ENCODE measurements around the gene TM4SF5.

TM4SF5 gene

DNA sequence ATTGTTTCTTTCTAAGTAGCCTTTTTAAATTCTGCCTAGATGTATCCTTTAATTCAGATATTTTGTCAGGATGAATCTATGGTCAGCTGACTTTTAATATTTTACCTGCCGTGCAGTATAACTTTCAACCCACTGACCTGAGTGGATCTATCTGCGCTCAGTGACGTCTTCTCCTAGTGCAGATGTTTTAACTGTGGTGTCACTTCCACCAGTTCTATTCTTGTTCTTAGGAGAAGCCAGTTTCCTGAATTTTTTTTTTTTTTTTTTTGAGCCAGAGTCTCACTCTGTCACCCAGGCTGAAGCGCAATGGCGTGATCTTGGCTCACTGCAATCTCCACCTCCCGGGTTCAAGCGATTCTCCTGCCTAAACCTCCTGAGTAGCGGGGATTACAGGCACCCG is 5.0 kb upstream of the TM4SF5 start:
- DNase-seq = no peak
- 100% methylated on average over 2 of the region's 9 CpGs for WGBS (ENCODE audit: insufficient coverage)
- Histone ChIP-seq H3K36me3 (ENCODE audit: control insufficient read depth in 4 of 4, insufficient read depth in 4 of 4, low read length in 3 of 4) (no peaks in the 10 kb centered on the region), H3K9me3 (ENCODE audit: control extremely low read depth in 1 of 5, control insufficient read depth in 4 of 5, insufficient read depth in 2 of 5, low read depth in 1 of 5, low read length in 4 of 5) (no peaks in the 10 kb centered on the region), H3K27ac (ENCODE audit: insufficient read depth in 1 of 2, low read depth in 1 of 2, low read length in 2 of 2, poor library complexity in 1 of 2, severe bottlenecking in 2 of 2) (no peak overlapping the region), H3K4me3 (ENCODE audit: control insufficient read depth in 1 of 7, extremely low read depth in 1 of 7, insufficient read depth in 4 of 7, low read depth in 2 of 7, low read length in 6 of 7) (no peak overlapping the region), H3K4me1 (ENCODE audit: control extremely low read depth in 1 of 4, control insufficient read depth in 4 of 4, insufficient read depth in 4 of 4, low read length in 3 of 4) (peaks cover 0 to 12% (median 8%) of the 10 kb centered on the region in 4 experiments), H3K27me3 (replicated peaks in 2 of 5; ENCODE audit: control insufficient read depth in 4 of 5, insufficient read depth in 5 of 5, low read length in 4 of 5) (peaks cover 0 to 2% (median 0%) of the 10 kb centered on the region in 5 experiments)
- ChIA-PET POLR2A (no interaction called here), CTCF (no interaction called here)

DNA sequence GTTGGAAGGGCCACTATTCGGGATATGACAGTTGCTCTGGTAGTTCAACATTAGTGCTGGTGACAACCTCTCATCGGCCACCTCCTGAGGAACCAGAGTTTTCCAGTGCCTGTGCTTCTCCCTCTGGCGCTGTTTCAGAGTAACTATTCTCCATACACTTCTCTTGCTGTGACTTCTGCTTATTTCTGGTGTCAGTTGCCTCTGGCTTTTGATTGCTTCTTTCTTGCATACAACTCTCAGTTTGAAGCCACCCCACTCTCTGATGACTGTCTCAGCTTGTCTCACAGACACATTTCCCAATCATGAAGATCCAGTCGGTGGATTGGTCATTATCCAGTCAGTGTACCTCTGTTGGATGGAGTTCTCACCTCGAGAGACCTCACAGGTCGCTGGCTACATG is 3.4 kb upstream of the TM4SF5 start:
- CTCF ChIA-PET = interaction anchor here (0.6 to 0.8 kb wide), 2 partner anchors 15 to 41 kb away, joined by 3 read pairs; no protein-coding TSS in a partner anchor
- no peaks in the 10 kb centered on the region for H3K9me3 ChIP-seq (ENCODE audit: control extremely low read depth in 1 of 5, control insufficient read depth in 4 of 5, insufficient read depth in 2 of 5, low read depth in 1 of 5, low read length in 4 of 5)
- WGBS (ENCODE audit: insufficient coverage) = 97% methylated on average over 4 of the region's 6 CpGs
- H3K4me1 ChIP-seq (ENCODE audit: control extremely low read depth in 1 of 4, control insufficient read depth in 4 of 4, insufficient read depth in 4 of 4, low read length in 3 of 4) = peaks cover 0 to 12% (median 8%) of the 10 kb centered on the region in 4 experiments
- POLR2A ChIA-PET = no interaction called here
- H3K36me3 ChIP-seq (ENCODE audit: control insufficient read depth in 4 of 4, insufficient read depth in 4 of 4, low read length in 3 of 4) = no peaks in the 10 kb centered on the region
- H3K4me3 ChIP-seq (ENCODE audit: control insufficient read depth in 1 of 7, extremely low read depth in 1 of 7, insufficient read depth in 4 of 7, low read depth in 2 of 7, low read length in 6 of 7) = no peak overlapping the region
- DNase-seq = no peak
- H3K27me3 ChIP-seq (replicated peaks in 2 of 5; ENCODE audit: control insufficient read depth in 4 of 5, insufficient read depth in 5 of 5, low read length in 4 of 5) = peaks cover 0 to 5% (median 2%) of the 10 kb centered on the region in 5 experiments
- H3K27ac ChIP-seq (ENCODE audit: insufficient read depth in 1 of 2, low read depth in 1 of 2, low read length in 2 of 2, poor library complexity in 1 of 2, severe bottlenecking in 2 of 2) = no peak overlapping the region

GRCh38 chr17:4769628-4770027 is 2.1 kb upstream of the TM4SF5 start:
- WGBS (ENCODE audit: insufficient coverage) = 100% methylated on average over 1 of the region's 2 CpGs
- H3K4me3 ChIP-seq (ENCODE audit: control insufficient read depth in 1 of 7, extremely low read depth in 1 of 7, insufficient read depth in 4 of 7, low read depth in 2 of 7, low read length in 6 of 7) = no peak overlapping the region
- no peak overlapping the region for H3K27ac ChIP-seq (ENCODE audit: insufficient read depth in 1 of 2, low read depth in 1 of 2, low read length in 2 of 2, poor library complexity in 1 of 2, severe bottlenecking in 2 of 2)
- H3K9me3 ChIP-seq (ENCODE audit: control extremely low read depth in 1 of 5, control insufficient read depth in 4 of 5, insufficient read depth in 2 of 5, low read depth in 1 of 5, low read length in 4 of 5) = no peaks in the 10 kb centered on the region
- H3K4me1 ChIP-seq (ENCODE audit: control extremely low read depth in 1 of 4, control insufficient read depth in 4 of 4, insufficient read depth in 4 of 4, low read length in 3 of 4) = peaks cover 0 to 7% (median 6%) of the 10 kb centered on the region in 4 experiments
- POLR2A ChIA-PET = no interaction called here
- CTCF ChIA-PET = interaction anchor here (1.6 kb wide), 1 partner anchor 20 kb away, joined by 5 read pairs; no protein-coding TSS in a partner anchor
- no peak for DNase-seq
- H3K27me3 ChIP-seq (replicated peaks in 2 of 5; ENCODE audit: control insufficient read depth in 4 of 5, insufficient read depth in 5 of 5, low read length in 4 of 5) = peaks cover 0 to 7% (median 5%) of the 10 kb centered on the region in 5 experiments
- no peaks in the 10 kb centered on the region for H3K36me3 ChIP-seq (ENCODE audit: control insufficient read depth in 4 of 4, insufficient read depth in 4 of 4, low read length in 3 of 4)

GRCh38 chr17:4772235-4772613 is 538 bp downstream of the TM4SF5 start:
- CTCF ChIA-PET = interaction anchor here (0.9 kb wide), 1 partner anchor 9 kb away, joined by 6 read pairs; no protein-coding TSS in a partner anchor
- H3K36me3 ChIP-seq (ENCODE audit: control insufficient read depth in 4 of 4, insufficient read depth in 4 of 4, low read length in 3 of 4) = no peaks in the 10 kb centered on the region
- no peak overlapping the region for H3K4me3 ChIP-seq (ENCODE audit: control insufficient read depth in 1 of 7, extremely low read depth in 1 of 7, insufficient read depth in 4 of 7, low read depth in 2 of 7, low read length in 6 of 7)
- H3K27me3 ChIP-seq (replicated peaks in 2 of 5; ENCODE audit: control insufficient read depth in 4 of 5, insufficient read depth in 5 of 5, low read length in 4 of 5) = peaks cover 0 to 7% (median 5%) of the 10 kb centered on the region in 5 experiments
- DNase-seq = no peak
- H3K4me1 ChIP-seq (ENCODE audit: control extremely low read depth in 1 of 4, control insufficient read depth in 4 of 4, insufficient read depth in 4 of 4, low read length in 3 of 4) = no peaks in the 10 kb centered on the region
- POLR2A ChIA-PET = no interaction called here
- H3K27ac ChIP-seq (ENCODE audit: insufficient read depth in 1 of 2, low read depth in 1 of 2, low read length in 2 of 2, poor library complexity in 1 of 2, severe bottlenecking in 2 of 2) = no peak overlapping the region
- no peaks in the 10 kb centered on the region for H3K9me3 ChIP-seq (ENCODE audit: control extremely low read depth in 1 of 5, control insufficient read depth in 4 of 5, insufficient read depth in 2 of 5, low read depth in 1 of 5, low read length in 4 of 5)
- WGBS (ENCODE audit: insufficient coverage) = 97% methylated on average over 9 of the region's 10 CpGs

GRCh38 chr17:4777969-4778760 is 6.5 kb downstream of the TM4SF5 start:
- no peak overlapping the region for H3K4me3 ChIP-seq (ENCODE audit: control insufficient read depth in 1 of 7, extremely low read depth in 1 of 7, insufficient read depth in 4 of 7, low read depth in 2 of 7, low read length in 6 of 7)
- H3K27ac ChIP-seq (ENCODE audit: insufficient read depth in 1 of 2, low read depth in 1 of 2, low read length in 2 of 2, poor library complexity in 1 of 2, severe bottlenecking in 2 of 2) = no peak overlapping the region
- H3K27me3 ChIP-seq (replicated peaks in 2 of 5; ENCODE audit: control insufficient read depth in 4 of 5, insufficient read depth in 5 of 5, low read length in 4 of 5) = peaks cover 0 to 33% (median 9%) of the 10 kb centered on the region in 5 experiments
- ChIA-PET CTCF (interaction anchor here (1.6 kb wide), 1 partner anchor 34 kb away, joined by 4 read pairs; no protein-coding TSS in a partner anchor), POLR2A (no interaction called here)
- DNase-seq = no peak
- H3K36me3 ChIP-seq (ENCODE audit: control insufficient read depth in 4 of 4, insufficient read depth in 4 of 4, low read length in 3 of 4) = no peaks in the 10 kb centered on the region
- H3K9me3 ChIP-seq (ENCODE audit: control extremely low read depth in 1 of 5, control insufficient read depth in 4 of 5, insufficient read depth in 2 of 5, low read depth in 1 of 5, low read length in 4 of 5) = no peaks in the 10 kb centered on the region
- H3K4me1 ChIP-seq (ENCODE audit: control extremely low read depth in 1 of 4, control insufficient read depth in 4 of 4, insufficient read depth in 4 of 4, low read length in 3 of 4) = peaks cover 0 to 3% (median 0%) of the 10 kb centered on the region in 4 experiments
- 93% methylated on average over 8 of the region's 9 CpGs for WGBS (ENCODE audit: insufficient coverage)

GRCh38 chr17:4780325-4780955 is 8.8 kb downstream of the TM4SF5 start:
- POLR2A ChIA-PET = interaction anchor here (0.6 kb wide), 1 partner anchor 52 kb away, joined by 5 read pairs; no protein-coding TSS in a partner anchor
- no peak for DNase-seq
- peaks cover 4 to 48% (median 19%) of the 10 kb centered on the region in 5 experiments for H3K27me3 ChIP-seq (replicated peaks in 2 of 5; ENCODE audit: control insufficient read depth in 4 of 5, insufficient read depth in 5 of 5, low read length in 4 of 5)
- no peaks in the 10 kb centered on the region for H3K9me3 ChIP-seq (ENCODE audit: control extremely low read depth in 1 of 5, control insufficient read depth in 4 of 5, insufficient read depth in 2 of 5, low read depth in 1 of 5, low read length in 4 of 5)
- peaks cover 0 to 11% (median 2%) of the 10 kb centered on the region in 4 experiments for H3K4me1 ChIP-seq (ENCODE audit: control extremely low read depth in 1 of 4, control insufficient read depth in 4 of 4, insufficient read depth in 4 of 4, low read length in 3 of 4)
- WGBS (ENCODE audit: insufficient coverage) = 92% methylated on average over 6 of the region's 11 CpGs
- CTCF ChIA-PET = interaction anchor here (1.4 to 1.9 kb wide), 4 partner anchors 8 to 78 kb away, joined by 3 to 8 read pairs (median 5); partner anchors contain the start of gene GLTPD2
- H3K4me3 ChIP-seq (ENCODE audit: control insufficient read depth in 1 of 7, extremely low read depth in 1 of 7, insufficient read depth in 4 of 7, low read depth in 2 of 7, low read length in 6 of 7) = no peak overlapping the region
- no peaks in the 10 kb centered on the region for H3K36me3 ChIP-seq (ENCODE audit: control insufficient read depth in 4 of 4, insufficient read depth in 4 of 4, low read length in 3 of 4)
- H3K27ac ChIP-seq (ENCODE audit: insufficient read depth in 1 of 2, low read depth in 1 of 2, low read length in 2 of 2, poor library complexity in 1 of 2, severe bottlenecking in 2 of 2) = no peak overlapping the region

- Histone ChIP-seq H3K27ac (ENCODE audit: insufficient read depth in 1 of 2, low read depth in 1 of 2, low read length in 2 of 2, poor library complexity in 1 of 2, severe bottlenecking in 2 of 2) (no peak overlapping the region), H3K9me3 (ENCODE audit: control extremely low read depth in 1 of 5, control insufficient read depth in 4 of 5, insufficient read depth in 2 of 5, low read depth in 1 of 5, low read length in 4 of 5) (no peaks in the 10 kb centered on the region), H3K27me3 (replicated peaks in 2 of 5; ENCODE audit: control insufficient read depth in 4 of 5, insufficient read depth in 5 of 5, low read length in 4 of 5) (peaks cover 4 to 70% (median 33%) of the 10 kb centered on the region in 5 experiments), H3K4me1 (ENCODE audit: control extremely low read depth in 1 of 4, control insufficient read depth in 4 of 4, insufficient read depth in 4 of 4, low read length in 3 of 4) (peaks cover 0 to 23% (median 11%) of the 10 kb centered on the region in 4 experiments), H3K4me3 (ENCODE audit: control insufficient read depth in 1 of 7, extremely low read depth in 1 of 7, insufficient read depth in 4 of 7, low read depth in 2 of 7, low read length in 6 of 7) (no peak overlapping the region), H3K36me3 (ENCODE audit: control insufficient read depth in 4 of 4, insufficient read depth in 4 of 4, low read length in 3 of 4) (no peaks in the 10 kb centered on the region)
- CTCF ChIA-PET = interaction anchor here (0.5 to 2.0 kb wide), 5 partner anchors 8 to 104 kb away, joined by 3 to 6 read pairs (median 4); no protein-coding TSS in a partner anchor
- POLR2A ChIA-PET = no interaction called here
- WGBS (ENCODE audit: insufficient coverage) = 29% methylated on average over 27 of the region's 28 CpGs
- peak in 1 of 3 donors; percentile 26 for DNase-seq
These were observed 11.0 kb downstream of the TM4SF5 start for GRCh38 chr17:4782652-4783051.
